Transverse colon (tissue), 4 donors: ENCODE data around the gene ZNF419. TPM values are rescaled to one million over a fixed set of nuclear protein-coding genes. Genes with fewer than 3 reads are reported as not detected.
"Not testable (repeated sequence)": the region's sequence is repeated elsewhere in the genome, so short reads cannot be mapped to it uniquely, and the experiment has no call there.

Source experiments
- DNase-seq: peaks from one replicate; pipeline ENCODE4 v3.0.0-alpha.2; 2019
- H3K27ac ChIP-seq, 4 donors: fragments of 200-600 bp; sonication (generic); 2 replicates each; pipeline ENCODE4 v1.5.1; 2016 to 2018; ENCODE audit warnings: inconsistent platforms in 4 of 4
- H3K27me3 ChIP-seq: fragments of 200-600 bp; sonication (generic); 2 replicates; pipeline ENCODE4 v1.5.1; 2017; ENCODE audit warnings: inconsistent platforms
- H3K36me3 ChIP-seq, 4 donors: fragments of 200-600 bp; sonication (generic); 2 replicates each; pipeline ENCODE4 v1.5.1; 2017 to 2019; ENCODE audit warnings: inconsistent platforms in 4 of 4
- H3K4me1 ChIP-seq, 4 donors: fragments of 200-600 bp; sonication (generic); 2 replicates each; pipeline ENCODE4 v1.5.1; 2017 to 2020; ENCODE audit warnings: inconsistent platforms in 4 of 4
- H3K4me3 ChIP-seq, 4 donors: fragments of 200-600 bp; sonication (generic); 1 replicate in 1 of 4; 2 replicates in 3 of 4; pipeline versions ENCODE4 v1.5.1 to v1.6.1; 2017 to 2019; ENCODE audit warnings: inconsistent platforms in 4 of 4
- H3K9me3 ChIP-seq, 2 donors: fragments of 200-600 bp; sonication (generic); 2 replicates each; pipeline ENCODE4 v1.5.1; 2017 to 2019; ENCODE audit warnings: inconsistent platforms in 2 of 2
- EP300 ChIP-seq: sonication (generic); formaldehyde crosslinking; IDR thresholded peaks from one replicate; pipeline ENCODE4 v1.6.1; 2017; ENCODE audit warnings: antibody characterized with exemption, low read depth
- POLR2A ChIP-seq: fragments of 450-650 bp; IDR thresholded peaks from one replicate; pipeline ENCODE4 v1.6.1; 2016; ENCODE audit warnings: antibody characterized with exemption, mild to moderate bottlenecking, moderate library complexity
- POLR2AphosphoS5 ChIP-seq, 3 donors: sonication (generic); formaldehyde crosslinking; IDR thresholded peaks; one replicate each; pipeline ENCODE4 v1.6.1; 2016; ENCODE audit warnings: antibody characterized with exemption in 3 of 3
- WGBS, 2 donors: methylation state at CpG; one replicate each; pipeline ENCODE4 v1.1.5; 2018; ENCODE audit warnings: low coverage in 1 of 2; 5-methylcytosine and 5-hydroxymethylcytosine counted together
- in situ Hi-C, 4 donors: fragments of 200-750 bp; cut with MboI; loops; one replicate each; pipeline versions ENCODE4 v1.15.0 to v1.15.1; 2017; ENCODE audit warnings: low sequenced_read_pairs in 3 of 4, low pct_ligation_motif_present in 1 of 4, low pct_unique_long_range_greater_than_20kb in 1 of 4
- intact Hi-C: fragments of 100-400 bp; cut with DNase I; formaldehyde crosslinking; loops from one replicate; pipeline ENCODE4 v1.15.1; 2023; ENCODE audit warnings: low total_unique reads
- total RNA-seq, 4 donors: library from RNA; depleted of rRNA; stranded (reverse); fragments of >200 nt; gene quantifications; one replicate each; pipeline ENCODE4 v1.1.0, GENCODE V29; 2016
- TF ChIP-seq, protein P1 (sequence below), 5 experiments: fragments of 200-600 bp in 3 of 5; fragments of 450-650 bp in 2 of 5; sonication (generic) in 3 of 5; IDR thresholded peaks; 1 replicate in 2 of 5; 2 replicates in 3 of 5; pipeline ENCODE4 v1.5.1; 2016 to 2017; ENCODE audit warnings: antibody characterized with exemption in 5 of 5, inconsistent platforms in 3 of 5, mild to moderate bottlenecking in 2 of 5, moderate library complexity in 1 of 5

The ZNF419 gene
- total RNA-seq: 1 to 10 TPM; 1.6 to 6.8 (median 5.1) TPM

DNA sequence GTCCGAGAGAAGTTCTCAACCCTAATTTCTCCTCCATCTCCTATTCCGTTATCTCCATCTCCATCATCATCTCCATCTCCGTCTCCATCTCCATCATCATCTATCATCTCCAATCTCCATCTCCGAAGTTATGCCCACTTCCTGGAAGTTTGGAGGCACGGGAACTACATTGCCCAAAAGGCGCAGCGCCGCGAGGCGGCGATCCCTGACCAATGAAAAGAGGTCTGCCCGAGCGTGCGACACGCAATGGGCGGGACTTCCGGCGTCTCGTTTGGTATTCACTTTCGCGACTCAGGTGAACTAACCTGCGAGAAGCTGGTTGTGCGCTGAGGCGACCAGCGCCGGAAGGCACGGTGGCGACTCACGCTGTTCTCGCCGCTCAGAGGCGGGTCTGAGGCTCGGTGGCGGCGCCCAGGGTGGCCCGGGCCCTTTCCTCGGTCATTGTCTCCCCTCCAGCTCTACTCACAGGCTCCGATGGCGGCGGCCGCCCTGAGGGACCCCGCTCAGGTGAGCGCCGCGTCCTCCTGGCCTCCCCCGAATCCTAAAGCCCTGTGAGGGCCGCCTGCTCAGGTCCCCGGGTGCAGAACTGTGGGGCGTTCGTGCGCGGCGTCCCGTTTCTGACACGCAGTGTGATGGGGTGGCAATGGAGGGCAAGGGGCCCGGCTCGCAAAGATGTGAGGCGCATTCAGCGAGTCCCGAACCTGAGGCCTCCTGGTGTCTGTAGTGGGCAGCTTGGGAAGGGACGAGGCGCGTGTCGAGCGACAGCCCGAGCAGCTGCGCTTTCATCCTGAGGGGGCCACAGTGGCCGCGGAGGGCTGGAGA, at the start of gene ZNF419:
ZNF419 (plus strand) TSS at position 274 of the 822 bp plus-strand sequence; CDS start at position 475, 201 bp downstream.
- H3K27me3 ChIP-seq, in situ Hi-C loops, H3K9me3 ChIP-seq, intact Hi-C loops, H3K4me1 ChIP-seq: not testable (repeated sequence)
- Histone ChIP-seq H3K27ac (peak within 1 kb of the TSS; percentile 79 to 84 (median 80)), H3K4me3 (peak within 1 kb of the TSS; percentile 90 to 99 (median 96)), H3K36me3 (peaks cover 0 to 23% (median 8%) of the 10 kb centered on the region in 4 donors)
- WGBS, 2 donors: 2 to 15% methylated on average over 4 to 57 of the region's 69 CpGs
- TF ChIP-seq, protein P1, sequence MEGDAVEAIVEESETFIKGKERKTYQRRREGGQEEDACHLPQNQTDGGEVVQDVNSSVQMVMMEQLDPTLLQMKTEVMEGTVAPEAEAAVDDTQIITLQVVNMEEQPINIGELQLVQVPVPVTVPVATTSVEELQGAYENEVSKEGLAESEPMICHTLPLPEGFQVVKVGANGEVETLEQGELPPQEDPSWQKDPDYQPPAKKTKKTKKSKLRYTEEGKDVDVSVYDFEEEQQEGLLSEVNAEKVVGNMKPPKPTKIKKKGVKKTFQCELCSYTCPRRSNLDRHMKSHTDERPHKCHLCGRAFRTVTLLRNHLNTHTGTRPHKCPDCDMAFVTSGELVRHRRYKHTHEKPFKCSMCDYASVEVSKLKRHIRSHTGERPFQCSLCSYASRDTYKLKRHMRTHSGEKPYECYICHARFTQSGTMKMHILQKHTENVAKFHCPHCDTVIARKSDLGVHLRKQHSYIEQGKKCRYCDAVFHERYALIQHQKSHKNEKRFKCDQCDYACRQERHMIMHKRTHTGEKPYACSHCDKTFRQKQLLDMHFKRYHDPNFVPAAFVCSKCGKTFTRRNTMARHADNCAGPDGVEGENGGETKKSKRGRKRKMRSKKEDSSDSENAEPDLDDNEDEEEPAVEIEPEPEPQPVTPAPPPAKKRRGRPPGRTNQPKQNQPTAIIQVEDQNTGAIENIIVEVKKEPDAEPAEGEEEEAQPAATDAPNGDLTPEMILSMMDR (IDR thresholded peaks at IDR 0.05): peak in 1 of 5 experiments; percentile 32
- TF ChIP-seq POLR2A: peak; percentile 67
- TF ChIP-seq POLR2AphosphoS5 (IDR thresholded peaks at IDR 0.05): peak; percentile 48 to 72 (median 69)
- DNase-seq: peak; percentile 95

- H3K4me3 ChIP-seq: no peak overlapping the region
- H3K9me3 ChIP-seq: peaks cover 0 to 16% of the 10 kb centered on the region in 2 donors
- DNase-seq: no peak
- no peak overlapping the region for H3K27ac ChIP-seq
- 61 to 86% methylated on average over 2 to 4 of the region's 4 CpGs for WGBS, 2 donors
- H3K27me3 ChIP-seq: no peaks in the 10 kb centered on the region
- in situ Hi-C loops (no loop called here), intact Hi-C loops (no loop called here)
- peaks cover 9 to 21% (median 10%) of the 10 kb centered on the region in 4 donors for H3K4me1 ChIP-seq
- H3K36me3 ChIP-seq: peaks cover 0 to 15% (median 0%) of the 10 kb centered on the region in 4 donors
- TF ChIP-seq EP300 (no peak), POLR2A (no peak), POLR2AphosphoS5 (IDR thresholded peaks at IDR 0.05) (no peak)
- TF ChIP-seq, protein P1 (IDR thresholded peaks at IDR 0.05): no peak
These were observed 49.6 kb upstream of the ZNF419 start for GRCh38 chr19:57437931-57438330.

DNA sequence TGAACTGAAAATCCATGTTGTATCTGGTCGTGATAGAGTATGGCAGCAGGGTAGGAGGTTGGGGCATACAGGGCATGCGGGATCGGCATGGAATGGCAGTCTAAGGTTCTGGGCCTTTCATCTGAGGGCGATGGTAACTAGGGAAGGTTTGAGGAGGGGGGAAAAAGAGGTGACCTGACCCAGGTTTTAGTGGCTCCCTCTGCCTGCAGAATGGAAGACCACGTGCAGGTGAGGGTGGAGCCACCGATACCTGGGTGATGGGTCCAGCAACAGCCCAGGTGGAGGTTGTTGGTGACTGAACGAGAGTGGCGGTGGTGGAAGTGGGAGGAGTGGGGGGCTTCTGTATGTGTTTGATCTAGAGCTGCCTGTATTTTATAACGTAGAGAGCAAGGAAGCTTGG, 48.6 kb upstream of the ZNF419 start:
- in situ Hi-C loops (no loop called here), intact Hi-C loops (no loop called here)
- peaks cover 5 to 23% of the 10 kb centered on the region in 2 donors for H3K9me3 ChIP-seq
- no peak overlapping the region for H3K4me3 ChIP-seq
- WGBS, 2 donors: 92 to 100% methylated on average over 3 to 9 of the region's 9 CpGs
- DNase-seq: no peak
- TF ChIP-seq POLR2A: no peak
- TF ChIP-seq, protein P1 (IDR thresholded peaks at IDR 0.05): no peak
- no peak for TF ChIP-seq POLR2AphosphoS5 (IDR thresholded peaks at IDR 0.05)
- no peak for TF ChIP-seq EP300
- peaks cover 9 to 21% (median 10%) of the 10 kb centered on the region in 4 donors for H3K4me1 ChIP-seq
- H3K27me3 ChIP-seq: no peaks in the 10 kb centered on the region
- H3K27ac ChIP-seq: no peak overlapping the region
- peaks cover 0 to 25% (median 4%) of the 10 kb centered on the region in 4 donors for H3K36me3 ChIP-seq

- intact Hi-C loops: no loop called here
- peaks cover 0 to 35% (median 6%) of the 10 kb centered on the region in 4 donors for H3K36me3 ChIP-seq
- WGBS, 2 donors: 87 to 95% methylated on average over 3 to 7 of the region's 7 CpGs
- in situ Hi-C loops: no loop called here
- H3K27ac ChIP-seq: no peak overlapping the region
- peaks cover 5 to 49% of the 10 kb centered on the region in 2 donors for H3K9me3 ChIP-seq
- TF ChIP-seq, protein P1 (IDR thresholded peaks at IDR 0.05): no peak
- TF ChIP-seq POLR2AphosphoS5 (IDR thresholded peaks at IDR 0.05): no peak
- no peak for TF ChIP-seq EP300
- TF ChIP-seq POLR2A: no peak
- no peak for DNase-seq
- no peaks in the 10 kb centered on the region for H3K4me1 ChIP-seq
- H3K27me3 ChIP-seq: no peaks in the 10 kb centered on the region
- H3K4me3 ChIP-seq: no peak overlapping the region
These were observed 45.4 kb upstream of the ZNF419 start for GRCh38 chr19:57441979-57442752.
